Right atrium auricular region (tissue), 2 donors: Measurements from ENCODE around the gene SMIM26. TPM values are rescaled to one million over a fixed set of nuclear protein-coding genes. Genes with fewer than 3 reads are reported as not detected.

Source experiments
- DNase-seq: peaks from one replicate; pipeline ENCODE4 v3.0.0-alpha.2; 2019; ENCODE audit warnings: low spot score
- H3K27ac ChIP-seq, 2 donors: fragments of 200-600 bp; sonication (generic); 1 replicate in 1 of 2; 2 replicates in 1 of 2; pipeline ENCODE4 v1.5.1; 2016 to 2019
- H3K27me3 ChIP-seq, 2 donors: fragments of 200-600 bp; sonication (generic); one replicate each; pipeline versions ENCODE4 v1.5.1 to v1.6.0; 2017 to 2019
- H3K36me3 ChIP-seq: fragments of 200-600 bp; sonication (generic); one replicate; pipeline ENCODE4 v1.5.1; 2016
- H3K4me1 ChIP-seq, 2 donors: fragments of 200-600 bp; sonication (generic); one replicate each; pipeline versions ENCODE4 v1.5.1 to v1.6.0; 2017 to 2019
- H3K4me3 ChIP-seq, 2 donors: fragments of 200-600 bp; sonication (generic); 1 replicate in 1 of 2; 2 replicates in 1 of 2; pipeline ENCODE4 v1.5.1; 2017 to 2019; ENCODE audit warnings: mild to moderate bottlenecking in 1 of 2, moderate library complexity in 1 of 2
- H3K9me3 ChIP-seq, 2 donors: fragments of 200-600 bp; sonication (generic); one replicate each; pipeline ENCODE4 v1.5.1; 2019
- total RNA-seq, 2 donors: library from RNA; depleted of rRNA; stranded (reverse); fragments of >200 nt; gene quantifications; one replicate each; pipeline ENCODE4 v1.1.0, GENCODE V29; 2016
- TF ChIP-seq, protein P1 (sequence below), 2 donors: fragments of 200-600 bp; sonication (generic); IDR thresholded peaks; one replicate each; pipeline ENCODE4 v1.5.1; 2019; ENCODE audit warnings: antibody characterized with exemption in 2 of 2

The SMIM26 gene
- total RNA-seq, 2 donors from 2014 or later = 165 to 170 TPM

DNA sequence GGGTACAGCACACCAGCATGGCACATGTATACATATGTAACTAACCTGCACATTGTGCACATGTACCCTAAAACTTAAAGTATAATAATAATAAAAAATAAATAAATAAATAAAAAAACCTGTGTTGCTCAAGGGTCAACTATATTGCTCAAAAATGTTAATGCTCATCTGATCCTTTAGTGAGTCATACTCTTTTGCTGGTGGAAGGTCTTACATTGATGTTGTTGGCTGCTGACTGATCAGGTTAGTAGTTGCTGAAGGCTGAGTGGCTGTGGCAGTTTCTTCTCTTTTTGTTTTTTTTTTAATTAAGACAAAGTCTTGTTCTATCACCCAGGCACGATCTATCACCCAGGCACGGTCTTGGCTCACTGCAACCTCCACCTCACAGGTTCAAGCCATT lies 29.6 kb upstream of the SMIM26 start:
- TF ChIP-seq, protein P1, sequence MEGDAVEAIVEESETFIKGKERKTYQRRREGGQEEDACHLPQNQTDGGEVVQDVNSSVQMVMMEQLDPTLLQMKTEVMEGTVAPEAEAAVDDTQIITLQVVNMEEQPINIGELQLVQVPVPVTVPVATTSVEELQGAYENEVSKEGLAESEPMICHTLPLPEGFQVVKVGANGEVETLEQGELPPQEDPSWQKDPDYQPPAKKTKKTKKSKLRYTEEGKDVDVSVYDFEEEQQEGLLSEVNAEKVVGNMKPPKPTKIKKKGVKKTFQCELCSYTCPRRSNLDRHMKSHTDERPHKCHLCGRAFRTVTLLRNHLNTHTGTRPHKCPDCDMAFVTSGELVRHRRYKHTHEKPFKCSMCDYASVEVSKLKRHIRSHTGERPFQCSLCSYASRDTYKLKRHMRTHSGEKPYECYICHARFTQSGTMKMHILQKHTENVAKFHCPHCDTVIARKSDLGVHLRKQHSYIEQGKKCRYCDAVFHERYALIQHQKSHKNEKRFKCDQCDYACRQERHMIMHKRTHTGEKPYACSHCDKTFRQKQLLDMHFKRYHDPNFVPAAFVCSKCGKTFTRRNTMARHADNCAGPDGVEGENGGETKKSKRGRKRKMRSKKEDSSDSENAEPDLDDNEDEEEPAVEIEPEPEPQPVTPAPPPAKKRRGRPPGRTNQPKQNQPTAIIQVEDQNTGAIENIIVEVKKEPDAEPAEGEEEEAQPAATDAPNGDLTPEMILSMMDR (IDR thresholded peaks at IDR 0.05) = no peak
- no peaks in the 10 kb centered on the region for H3K9me3 ChIP-seq
- no peak for DNase-seq
- no peak overlapping the region for H3K4me3 ChIP-seq
- H3K36me3 ChIP-seq = peaks cover 67% of the 10 kb centered on the region
- no peak overlapping the region for H3K27ac ChIP-seq
- H3K27me3 ChIP-seq = no peaks in the 10 kb centered on the region
- no peaks in the 10 kb centered on the region for H3K4me1 ChIP-seq

DNA sequence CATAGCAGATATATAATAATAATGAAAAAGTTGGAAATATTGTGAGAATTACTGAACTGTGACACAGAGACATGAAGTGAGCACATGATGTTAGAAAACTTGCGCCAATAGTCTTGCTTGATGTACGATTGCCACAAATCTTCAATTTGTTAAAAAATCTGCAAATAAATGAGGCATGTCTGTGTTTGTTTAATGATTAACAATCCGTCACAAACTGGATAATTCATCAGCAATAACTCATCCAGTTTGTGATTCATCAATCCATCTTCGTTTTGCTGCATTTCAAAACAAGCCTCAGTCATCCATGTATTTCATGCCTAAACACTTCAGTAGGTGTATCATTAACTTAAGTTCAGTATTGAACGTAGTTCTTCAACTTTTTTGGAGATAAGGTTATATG lies 25.5 kb upstream of the SMIM26 start:
- TF ChIP-seq, protein P1 (IDR thresholded peaks at IDR 0.05) = no peak
- Histone ChIP-seq H3K4me3 (no peak overlapping the region), H3K27me3 (no peaks in the 10 kb centered on the region), H3K9me3 (no peaks in the 10 kb centered on the region), H3K36me3 (peaks cover 68% of the 10 kb centered on the region), H3K4me1 (no peaks in the 10 kb centered on the region), H3K27ac (no peak overlapping the region)
- no peak for DNase-seq

- Histone ChIP-seq H3K9me3 (no peaks in the 10 kb centered on the region), H3K36me3 (peaks cover 78% of the 10 kb centered on the region), H3K4me1 (no peaks in the 10 kb centered on the region), H3K27me3 (no peaks in the 10 kb centered on the region), H3K27ac (no peak overlapping the region), H3K4me3 (no peak overlapping the region)
- DNase-seq = no peak
- TF ChIP-seq, protein P1 (IDR thresholded peaks at IDR 0.05) = no peak
Observed at GRCh38 chr20:18543216-18543615, 24.0 kb upstream of the SMIM26 start.

GRCh38 chr20:18543932-18544331 lies 23.3 kb upstream of the SMIM26 start:
- Histone ChIP-seq H3K27ac (no peak overlapping the region), H3K4me1 (no peaks in the 10 kb centered on the region), H3K36me3 (peaks cover 79% of the 10 kb centered on the region), H3K27me3 (no peaks in the 10 kb centered on the region), H3K4me3 (no peak overlapping the region), H3K9me3 (no peaks in the 10 kb centered on the region)
- DNase-seq = no peak
- TF ChIP-seq, protein P1 (IDR thresholded peaks at IDR 0.05) = no peak

DNA sequence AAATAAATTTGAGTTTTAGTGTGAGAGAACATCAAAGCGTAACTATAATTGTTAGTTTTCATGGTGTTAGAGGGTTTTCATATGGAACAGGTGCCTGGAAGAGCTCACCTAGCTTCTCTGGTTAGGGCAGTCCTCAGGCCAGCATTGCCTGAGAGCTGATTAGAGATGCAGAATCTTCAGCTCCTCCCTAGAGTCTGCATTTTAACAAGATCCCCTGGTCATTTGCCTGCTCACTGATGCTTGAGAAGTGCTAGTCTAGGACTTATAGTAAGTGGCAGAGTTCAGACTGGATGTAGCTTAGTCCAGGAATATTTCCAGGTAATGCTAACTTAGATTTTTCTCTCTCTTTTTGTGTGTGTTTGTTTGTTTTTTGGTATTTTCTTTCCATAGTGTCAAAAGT lies 21.7 kb upstream of the SMIM26 start:
- TF ChIP-seq, protein P1 (IDR thresholded peaks at IDR 0.05) = no peak
- H3K4me3 ChIP-seq = no peak overlapping the region
- no peaks in the 10 kb centered on the region for H3K4me1 ChIP-seq
- peaks cover 85% of the 10 kb centered on the region for H3K36me3 ChIP-seq
- no peak for DNase-seq
- no peak overlapping the region for H3K27ac ChIP-seq
- H3K27me3 ChIP-seq = no peaks in the 10 kb centered on the region
- no peaks in the 10 kb centered on the region for H3K9me3 ChIP-seq

GRCh38 chr20:18548465-18548864 lies 18.8 kb upstream of the SMIM26 start:
- H3K36me3 ChIP-seq = peaks cover 78% of the 10 kb centered on the region
- no peak for DNase-seq

More at GRCh38 chr20:18548465-18548864, 18.8 kb upstream of the SMIM26 start:
- H3K27ac ChIP-seq = no peak overlapping the region
- TF ChIP-seq, protein P1 (IDR thresholded peaks at IDR 0.05) = no peak
- H3K9me3 ChIP-seq = no peaks in the 10 kb centered on the region
- H3K4me1 ChIP-seq = no peaks in the 10 kb centered on the region
- H3K4me3 ChIP-seq = no peak overlapping the region
- no peaks in the 10 kb centered on the region for H3K27me3 ChIP-seq
